Liver (tissue), 9 donors: ENCODE results near the gene WDR27. TPM values are rescaled to one million over a fixed set of nuclear protein-coding genes. Genes with fewer than 3 reads are reported as not detected.

ENCODE experiments used
- DNase-seq: peaks from one replicate; pipeline ENCODE4 v3.0.0-alpha.2; 2017; ENCODE audit warnings: low spot score
- H3K27ac ChIP-seq, 2 donors: one replicate each; pipeline ENCODE4 v1.7.0; 2013; ENCODE audit warnings: inconsistent platforms in 2 of 2, low read length in 2 of 2, control low read depth in 1 of 2, low read depth in 1 of 2, mild to moderate bottlenecking in 1 of 2
- H3K27me3 ChIP-seq, 4 donors: one replicate each; pipeline versions ENCODE4 v1.6.1 to v1.7.0; 2013; ENCODE audit warnings: low read length in 3 of 4, inconsistent platforms in 1 of 4, mild to moderate bottlenecking in 1 of 4, moderate library complexity in 1 of 4; ENCODE audit not compliant: control insufficient read depth in 4 of 4, insufficient read depth in 4 of 4
- H3K36me3 ChIP-seq, 4 donors: one replicate each; pipeline versions ENCODE4 v1.6.1 to v1.7.0; 2013; ENCODE audit warnings: low read length in 3 of 4, mild to moderate bottlenecking in 3 of 4, low read depth in 1 of 4, moderate library complexity in 1 of 4; ENCODE audit not compliant: control insufficient read depth in 4 of 4, insufficient read depth in 3 of 4
- H3K4me1 ChIP-seq, 4 donors: one replicate each; pipeline versions ENCODE4 v1.6.1 to v1.7.0; 2013; ENCODE audit warnings: low read length in 3 of 4, mild to moderate bottlenecking in 3 of 4, moderate library complexity in 1 of 4; ENCODE audit not compliant: control insufficient read depth in 4 of 4, insufficient read depth in 4 of 4
- H3K4me3 ChIP-seq, 3 donors: one replicate each; pipeline versions ENCODE4 v1.6.1 to v1.7.0; 2013; ENCODE audit warnings: low read length in 3 of 3, control low read depth in 1 of 3, low read depth in 1 of 3, mild to moderate bottlenecking in 1 of 3
- H3K9ac ChIP-seq, 2 donors: one replicate each; pipeline ENCODE4 v1.7.0; 2013; ENCODE audit warnings: low read length in 2 of 2, mild to moderate bottlenecking in 2 of 2, moderate library complexity in 2 of 2, control low read depth in 1 of 2, low read depth in 1 of 2
- H3K9me3 ChIP-seq, 4 donors: one replicate each; pipeline versions ENCODE4 v1.6.1 to v1.7.0; 2013; ENCODE audit warnings: low read length in 3 of 4; ENCODE audit not compliant: control insufficient read depth in 4 of 4
- CTCF ChIP-seq: fragments of 150-350 bp; IDR thresholded peaks from 2 replicates; pipeline ENCODE4 v1.5.1; 2017; ENCODE audit warnings: improper control_type of control experiment, low read depth, low read length; ENCODE audit not compliant: missing input control
- EGR1 ChIP-seq, 2 donors: IDR thresholded peaks; 2 replicates each; pipeline ENCODE4 v1.6.1; 2016 to 2018; ENCODE audit warnings: antibody characterized with exemption in 2 of 2, low read depth in 2 of 2
- FOXA1 ChIP-seq: IDR thresholded peaks from 2 replicates; pipeline ENCODE4 v1.6.1; 2016; ENCODE audit warnings: antibody characterized with exemption
- FOXA2 ChIP-seq: IDR thresholded peaks from 2 replicates; pipeline ENCODE4 v1.6.1; 2016; ENCODE audit warnings: antibody characterized with exemption
- HNF4A ChIP-seq, 2 donors: conservative IDR thresholded peaks; 2 replicates each; pipeline ENCODE4 v1.6.1; 2016; ENCODE audit warnings: antibody characterized with exemption in 2 of 2, mild to moderate bottlenecking in 2 of 2
- HNF4G ChIP-seq: IDR thresholded peaks from 2 replicates; pipeline ENCODE4 v1.6.1; 2016; ENCODE audit warnings: antibody characterized with exemption
- MAX ChIP-seq: IDR thresholded peaks from 2 replicates; pipeline ENCODE4 v1.6.1; 2016; ENCODE audit warnings: antibody characterized with exemption
- NR2F2 ChIP-seq: IDR thresholded peaks from 2 replicates; pipeline ENCODE4 v1.6.1; 2016; ENCODE audit warnings: antibody characterized with exemption
- RAD21 ChIP-seq, 2 donors: IDR thresholded peaks; 2 replicates each; pipeline ENCODE4 v1.6.1; 2016; ENCODE audit warnings: antibody characterized with exemption in 2 of 2, mild to moderate bottlenecking in 2 of 2
- REST ChIP-seq: IDR thresholded peaks from 2 replicates; pipeline ENCODE4 v1.6.1; 2016; ENCODE audit warnings: antibody characterized with exemption, mild to moderate bottlenecking
- RXRA ChIP-seq, 2 donors: IDR thresholded peaks; 2 replicates each; pipeline ENCODE4 v1.6.1; 2017 to 2018; ENCODE audit warnings: antibody characterized with exemption in 2 of 2, mild to moderate bottlenecking in 1 of 2
- TAF1 ChIP-seq: conservative IDR thresholded peaks from 2 replicates; pipeline ENCODE4 v1.6.1; 2016; ENCODE audit warnings: antibody characterized with exemption, mild to moderate bottlenecking
- YY1 ChIP-seq: IDR thresholded peaks from 2 replicates; pipeline ENCODE4 v1.6.1; 2016; ENCODE audit warnings: antibody characterized with exemption, mild to moderate bottlenecking
- whole genome bisulfite sequencing: extraction: QIAGEN DNeasy Blood & Tissue Kit; methylation state at CpG from one replicate; pipeline ENCODE4 v1.1.7; 2013; 5-methylcytosine and 5-hydroxymethylcytosine counted together
- polyA plus RNA-seq, 2 donors: library from polyadenylated mRNA; stranded (reverse) in 1 of 2; unstranded in 1 of 2; fragments of 200-250 nt in 1 of 2; fragments of >200 nt in 1 of 2; fragmentation: Nextera tagmentation in 1 of 2; extraction: Ambion mirVana in 1 of 2; gene quantifications; one replicate each; pipeline versions ENCODE4 v1.2.1 to v1.2.3, GENCODE V29; 2013 to 2015
- total RNA-seq, 2 donors: library from RNA; depleted of rRNA; stranded (reverse); fragments of >200 nt; gene quantifications; one replicate each; pipeline ENCODE4 v1.2.3, GENCODE V29; 2014
- TF ChIP-seq, protein P1 (sequence below): IDR thresholded peaks from 2 replicates; pipeline ENCODE4 v1.6.1; 2016; ENCODE audit warnings: antibody characterized with exemption
- donor health status: healthy.
- donor health status: healthy.
- donor health status: healthy.
- donor health status: healthy.
- donor health status: healthy.

The WDR27 gene
- total and polyA plus RNA-seq, 4 donors, result 3.7 to 20.1 (median 7.7) TPM

- no peaks in the 10 kb centered on the region for H3K4me1 ChIP-seq
- H3K9ac ChIP-seq, result no peak overlapping the region
- WGBS, result 77% methylated on average over 13 of the region's 13 CpGs
- DNase-seq, result no peak
- no peaks in the 10 kb centered on the region for H3K9me3 ChIP-seq
- no peak for TF ChIP-seq RXRA (IDR thresholded peaks at IDR 0.05)
- TF ChIP-seq CTCF, result no peak
- no peak for TF ChIP-seq HNF4G
- no peak for TF ChIP-seq REST
- TF ChIP-seq NR2F2, result no peak
- TF ChIP-seq FOXA2, result no peak
- no peak for TF ChIP-seq MAX
- TF ChIP-seq TAF1, result no peak
- TF ChIP-seq RAD21 (IDR thresholded peaks at IDR 0.05), result no peak
- H3K4me3 ChIP-seq, result no peak overlapping the region
- H3K27ac ChIP-seq, result no peak overlapping the region
- H3K36me3 ChIP-seq, result peaks cover 0 to 4% (median 0%) of the 10 kb centered on the region in 4 donors
- no peaks in the 10 kb centered on the region for H3K27me3 ChIP-seq
Observed at GRCh38 chr6:169574420-169574819, 127.4 kb downstream of the WDR27 start.

DNA sequence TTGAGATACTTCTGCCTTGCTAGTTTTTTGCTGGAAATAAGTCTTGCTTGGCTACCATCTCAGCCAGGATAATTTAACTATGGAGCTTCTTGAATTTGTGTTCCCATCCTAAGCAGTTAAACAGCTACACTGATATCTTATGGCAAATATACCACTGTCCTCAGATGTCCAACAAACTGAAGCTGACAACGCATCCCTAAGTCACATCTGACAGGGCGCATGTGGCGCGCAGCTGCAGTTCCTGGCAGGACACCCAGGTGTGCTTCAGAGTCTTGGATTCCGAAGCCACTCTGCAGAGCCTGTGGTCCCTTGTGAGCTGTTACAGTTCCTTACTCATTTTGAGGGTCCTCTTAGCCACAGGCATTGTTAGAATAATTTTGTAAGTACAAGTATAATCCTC, 127.9 kb downstream of the WDR27 start:
- WGBS, result 97% methylated on average over 5 of the region's 5 CpGs
- Histone ChIP-seq H3K36me3 (peaks cover 0 to 4% (median 0%) of the 10 kb centered on the region in 4 donors), H3K9me3 (no peaks in the 10 kb centered on the region)

More for the DNA sequence above, 127.9 kb downstream of the WDR27 start:
- Histone ChIP-seq H3K4me3 (no peak overlapping the region), H3K27ac (no peak overlapping the region), H3K9ac (no peak overlapping the region), H3K4me1 (no peaks in the 10 kb centered on the region), H3K27me3 (no peaks in the 10 kb centered on the region)
- no peak for DNase-seq
- TF ChIP-seq HNF4A (conservative IDR thresholded peaks at IDR 0.05) (no peak), MAX (no peak), YY1 (no peak), CTCF (no peak), RXRA (IDR thresholded peaks at IDR 0.05) (no peak), TAF1 (no peak), EGR1 (IDR thresholded peaks at IDR 0.05; ENCODE audit: low read depth in 2 of 2) (no peak), HNF4G (no peak), FOXA2 (no peak), RAD21 (IDR thresholded peaks at IDR 0.05) (no peak), NR2F2 (no peak), FOXA1 (no peak), REST (no peak)
- TF ChIP-seq, protein P1, sequence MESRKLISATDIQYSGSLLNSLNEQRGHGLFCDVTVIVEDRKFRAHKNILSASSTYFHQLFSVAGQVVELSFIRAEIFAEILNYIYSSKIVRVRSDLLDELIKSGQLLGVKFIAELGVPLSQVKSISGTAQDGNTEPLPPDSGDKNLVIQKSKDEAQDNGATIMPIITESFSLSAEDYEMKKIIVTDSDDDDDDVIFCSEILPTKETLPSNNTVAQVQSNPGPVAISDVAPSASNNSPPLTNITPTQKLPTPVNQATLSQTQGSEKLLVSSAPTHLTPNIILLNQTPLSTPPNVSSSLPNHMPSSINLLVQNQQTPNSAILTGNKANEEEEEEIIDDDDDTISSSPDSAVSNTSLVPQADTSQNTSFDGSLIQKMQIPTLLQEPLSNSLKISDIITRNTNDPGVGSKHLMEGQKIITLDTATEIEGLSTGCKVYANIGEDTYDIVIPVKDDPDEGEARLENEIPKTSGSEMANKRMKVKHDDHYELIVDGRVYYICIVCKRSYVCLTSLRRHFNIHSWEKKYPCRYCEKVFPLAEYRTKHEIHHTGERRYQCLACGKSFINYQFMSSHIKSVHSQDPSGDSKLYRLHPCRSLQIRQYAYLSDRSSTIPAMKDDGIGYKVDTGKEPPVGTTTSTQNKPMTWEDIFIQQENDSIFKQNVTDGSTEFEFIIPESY, result no peak
